Brain pericyte (primary cell): Measurements from ENCODE around the gene MYADML2.

Source experiments
- DNase-seq: peaks from one replicate; pipeline ENCODE4 v3.0.0-alpha.2; 2012; ENCODE audit warnings: low read depth, low spot score

MYADML2 gene

GRCh38 chr17:81978524-81979298 is 31.7 kb upstream of the MYADML2 start:
- no peak for DNase-seq

GRCh38 chr17:81977211-81977808 is 30.3 kb upstream of the MYADML2 start, which contains the start of gene ASPSCR1:
TSS of gene ASPSCR1 (plus strand) at chr17:81977629. CDS start at chr17:81977647, 18 bp downstream.
- DNase-seq: no peak

- no peak for DNase-seq
Measured at GRCh38 chr17:81976332-81977210, 29.5 kb upstream of the MYADML2 start.

GRCh38 chr17:81973432-81973831 is 26.4 kb upstream of the MYADML2 start:
- DNase-seq: no peak

GRCh38 chr17:81968850-81969812 is 22.1 kb upstream of the MYADML2 start:
- DNase-seq: no peak

- no peak for DNase-seq
Measured at GRCh38 chr17:81968396-81968745, 21.3 kb upstream of the MYADML2 start.

DNA sequence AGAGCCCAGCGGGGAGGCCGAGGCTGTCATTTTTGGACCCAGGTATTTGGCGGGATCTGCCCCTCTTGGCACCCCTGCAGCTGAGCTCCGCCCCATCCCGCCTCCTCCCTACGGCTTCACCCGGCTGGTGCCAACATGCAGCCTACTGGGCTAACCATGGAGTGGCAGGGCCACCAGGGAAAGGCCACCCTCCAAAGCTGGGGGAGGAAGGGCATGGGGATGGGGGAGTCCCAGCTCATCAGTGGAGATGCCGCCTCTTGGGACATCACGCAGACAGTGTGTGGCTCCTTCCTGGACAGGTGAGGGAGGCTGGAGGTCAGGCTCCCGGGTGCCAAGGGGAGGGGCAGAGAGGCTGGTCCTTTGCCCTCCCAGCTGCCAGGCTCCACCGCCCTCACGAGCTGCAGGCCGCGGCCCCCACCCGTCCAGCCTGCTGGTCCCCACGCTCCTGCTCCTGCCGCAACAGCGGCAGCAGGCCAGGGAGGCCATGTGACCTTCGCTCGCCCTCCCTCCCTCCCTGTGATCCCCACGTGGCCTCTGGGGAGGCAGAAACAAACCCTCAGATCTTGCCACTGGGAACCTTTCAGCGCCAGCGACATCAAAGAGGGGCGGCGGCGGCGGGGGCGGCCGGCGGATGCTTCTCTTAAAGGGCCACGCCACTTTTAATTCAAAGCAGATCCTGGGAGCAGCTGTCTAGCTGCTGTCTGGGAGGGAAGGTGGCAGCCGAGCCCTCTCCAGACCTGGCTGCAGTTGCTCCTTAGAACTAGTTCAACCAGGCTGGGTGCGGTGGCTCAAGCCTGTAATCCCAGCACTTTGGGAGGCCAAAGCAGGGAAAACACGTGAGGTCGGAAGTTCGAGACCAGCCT is 20.7 kb upstream of the MYADML2 start:
- no peak for DNase-seq

- DNase-seq: no peak
Measured at GRCh38 chr17:81967244-81967532, 20.2 kb upstream of the MYADML2 start.

GRCh38 chr17:81966343-81967243 is 19.6 kb upstream of the MYADML2 start:
- DNase-seq: no peak

DNA sequence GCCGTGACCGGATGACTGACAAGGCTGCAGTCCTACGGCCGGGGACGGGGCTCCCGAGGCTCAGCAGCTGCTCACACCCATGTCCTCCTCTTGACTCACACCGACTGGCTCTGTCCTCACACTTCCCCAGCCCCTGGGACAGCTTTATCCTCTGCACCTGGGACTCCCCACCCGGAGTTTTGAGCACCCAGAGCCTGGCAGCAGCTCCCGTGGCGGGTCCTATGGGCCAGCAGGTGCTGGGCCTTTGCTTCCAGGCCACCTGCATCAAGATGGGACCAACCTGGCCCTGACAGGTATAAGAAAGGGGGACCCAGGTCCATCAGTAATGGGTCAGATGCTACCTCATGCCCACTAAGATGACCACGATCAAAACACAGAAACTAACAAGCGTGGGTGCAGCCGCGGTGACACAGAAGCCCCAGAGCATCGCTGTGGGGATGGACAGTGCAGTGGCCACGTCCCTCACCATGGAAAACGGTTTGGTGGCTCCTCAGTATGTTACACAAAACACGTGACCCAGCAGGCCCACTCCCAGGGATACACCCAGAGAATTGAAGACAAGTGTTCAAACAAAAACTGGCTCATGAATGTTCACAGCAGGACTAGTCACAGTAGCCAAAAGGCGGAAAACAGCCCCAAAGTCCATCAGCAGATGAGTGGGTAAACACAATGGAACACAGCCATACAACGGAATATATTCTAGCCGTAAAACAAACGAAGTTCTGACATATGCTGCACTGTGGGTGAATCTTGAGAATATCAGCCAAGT is 17.2 kb upstream of the MYADML2 start:
- no peak for DNase-seq

DNA sequence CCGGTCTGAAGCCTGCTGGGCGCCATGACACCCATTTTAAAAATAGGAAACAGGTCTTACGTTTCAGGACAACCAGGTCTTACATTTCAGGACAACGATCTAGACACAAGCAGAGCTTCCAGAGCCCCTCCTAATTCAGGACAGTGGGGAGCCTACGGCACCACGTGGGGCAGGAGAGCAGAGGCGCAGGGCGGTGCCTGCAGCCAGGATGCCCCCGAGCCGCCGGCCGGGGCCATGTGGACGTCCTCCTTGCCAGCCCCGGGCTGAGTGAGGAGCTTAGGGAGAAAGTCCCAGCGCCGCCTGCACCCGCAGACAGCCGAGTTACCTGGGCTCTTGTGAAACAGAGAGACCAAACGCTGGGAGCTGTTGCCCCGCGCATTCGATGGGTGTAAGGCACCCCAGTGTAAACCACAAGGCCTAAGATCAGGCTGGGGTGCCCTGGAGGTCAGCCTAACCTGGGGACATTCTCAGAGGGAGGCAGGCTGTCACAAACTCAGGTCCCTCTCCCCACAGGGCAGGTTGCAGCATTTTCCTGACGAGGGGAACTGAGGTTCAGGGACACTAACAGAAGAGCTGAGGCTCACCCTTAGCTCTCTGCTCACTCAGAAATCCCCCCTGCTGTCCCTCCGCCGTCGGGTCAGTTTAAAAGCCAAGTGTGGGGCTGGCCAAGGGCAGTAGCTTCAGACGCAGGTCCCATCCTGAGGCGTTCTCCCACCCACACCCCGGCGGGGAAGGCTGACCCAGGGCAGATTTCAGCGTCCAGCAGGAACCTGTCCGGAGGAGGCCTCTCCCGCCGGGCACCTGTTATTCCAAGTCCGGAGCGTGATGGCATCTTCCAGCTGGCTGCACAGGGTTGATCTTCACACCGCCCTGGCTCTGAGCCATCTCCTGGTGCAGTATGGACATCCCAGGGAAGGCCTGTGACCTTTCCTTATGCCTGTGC is 15.7 kb upstream of the MYADML2 start:
- DNase-seq: no peak

- DNase-seq: no peak
Measured at GRCh38 chr17:81961521-81962498, 14.8 kb upstream of the MYADML2 start.

- DNase-seq: no peak
Measured at GRCh38 chr17:81961087-81961511, 14.1 kb upstream of the MYADML2 start, which contains the start of gene NOTUM. TSS of gene NOTUM (minus strand) at chr17:81961187. CDS start at chr17:81960909, 278 bp downstream.

DNA sequence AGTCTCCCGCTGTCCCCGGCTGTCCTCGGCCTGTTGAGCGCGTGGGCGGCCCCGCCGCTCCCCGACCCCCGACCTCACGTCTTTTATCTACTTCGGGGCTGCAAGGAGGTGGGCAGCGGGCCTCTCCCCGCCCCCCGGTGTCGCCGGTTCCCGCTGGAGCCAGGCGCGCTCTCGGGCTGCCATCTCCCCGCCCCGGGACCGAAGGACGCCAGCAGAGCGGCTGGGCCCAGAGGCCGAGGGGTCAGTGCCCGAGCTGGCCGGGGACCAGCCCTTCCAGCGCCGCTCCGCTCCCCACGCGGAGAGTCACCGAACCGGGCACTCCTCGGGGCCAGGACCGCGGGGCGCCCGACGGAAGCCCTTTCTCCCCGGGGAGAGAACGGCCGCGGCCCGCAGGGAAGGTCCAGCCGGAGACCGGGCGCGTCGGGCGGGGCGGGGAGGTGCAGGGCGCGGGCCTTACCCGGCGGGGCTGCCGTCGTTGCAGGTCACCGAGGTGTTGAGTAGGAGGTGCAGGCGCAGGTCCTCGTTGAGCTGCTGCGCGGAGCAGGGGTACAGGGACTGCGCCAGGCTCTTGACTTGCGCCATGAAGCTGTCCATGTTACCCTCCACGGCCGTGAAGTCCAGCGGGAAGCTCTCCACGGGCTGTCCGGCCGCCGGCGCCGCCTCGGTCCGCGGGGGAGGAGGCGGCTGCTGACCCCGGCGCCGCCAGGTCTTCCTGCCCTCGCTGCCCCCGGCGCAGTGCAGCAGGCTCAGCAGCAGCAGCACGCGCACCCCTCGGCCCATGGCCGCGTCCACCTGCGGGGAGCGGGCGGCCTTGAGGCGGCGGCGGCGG is 13.3 kb upstream of the MYADML2 start:
- no peak for DNase-seq
